ENCODE measurements around the gene CSTB. TPM values are rescaled to one million over a fixed set of nuclear protein-coding genes. Genes with fewer than 3 reads are reported as not detected.

CSTB gene
- total and polyA plus RNA-seq, 2 of the 8 experiments (the other 6 are each of a cell fraction or from before 2014, with no cell fraction given), result 53.8 to 64.1 TPM

DNA sequence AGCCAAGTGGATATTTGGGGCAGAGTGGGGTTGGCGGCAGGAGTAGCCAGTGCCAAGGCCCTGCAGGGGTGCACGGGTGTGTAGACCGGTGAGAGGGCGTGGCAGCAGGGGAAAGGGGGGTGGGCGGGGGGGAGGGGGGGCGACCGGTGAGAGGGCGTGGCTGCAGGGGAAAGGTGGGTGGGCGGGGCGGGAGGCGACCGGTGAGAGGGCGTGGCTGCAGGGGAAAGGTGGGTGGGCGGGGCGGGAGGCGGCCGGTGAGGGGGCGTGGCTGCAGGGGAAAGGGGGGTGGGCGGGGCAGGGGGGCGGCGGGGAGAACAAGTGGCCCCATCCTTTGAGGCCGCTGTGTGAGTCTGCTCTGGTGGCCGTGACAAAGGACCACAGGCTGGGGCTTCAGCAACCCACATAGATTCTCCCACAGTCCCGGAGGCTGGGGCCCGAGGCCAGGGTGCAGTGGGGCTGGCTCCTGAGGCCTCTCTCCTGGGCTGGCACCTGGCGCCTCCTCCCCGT, 39.1 kb upstream of the CSTB start (continued):
- TF ChIP-seq, protein P1, sequence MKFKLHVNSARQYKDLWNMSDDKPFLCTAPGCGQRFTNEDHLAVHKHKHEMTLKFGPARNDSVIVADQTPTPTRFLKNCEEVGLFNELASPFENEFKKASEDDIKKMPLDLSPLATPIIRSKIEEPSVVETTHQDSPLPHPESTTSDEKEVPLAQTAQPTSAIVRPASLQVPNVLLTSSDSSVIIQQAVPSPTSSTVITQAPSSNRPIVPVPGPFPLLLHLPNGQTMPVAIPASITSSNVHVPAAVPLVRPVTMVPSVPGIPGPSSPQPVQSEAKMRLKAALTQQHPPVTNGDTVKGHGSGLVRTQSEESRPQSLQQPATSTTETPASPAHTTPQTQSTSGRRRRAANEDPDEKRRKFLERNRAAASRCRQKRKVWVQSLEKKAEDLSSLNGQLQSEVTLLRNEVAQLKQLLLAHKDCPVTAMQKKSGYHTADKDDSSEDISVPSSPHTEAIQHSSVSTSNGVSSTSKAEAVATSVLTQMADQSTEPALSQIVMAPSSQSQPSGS (IDR thresholded peaks at IDR 0.05; ENCODE audit: low read length), result no peak
- TF ChIP-seq HDAC6 (IDR thresholded peaks at IDR 0.05; ENCODE audit: low read depth, low read length), result no peak
